ENCODE data around the gene DENND5A. TPM values are rescaled to one million over a fixed set of nuclear protein-coding genes. Genes with fewer than 3 reads are reported as not detected.

Gene DENND5A
- total and polyA plus RNA-seq, 2 of the 8 experiments (the other 6 are each of a cell fraction or from before 2014, with no cell fraction given), result 65.7 to 139 TPM

- Histone ChIP-seq H3K4ac (replicated peaks; ENCODE audit: insufficient read length, low read depth, low read length) (no peak overlapping the region), H2BK120ac (replicated peaks; ENCODE audit: low read depth, low read length) (no peak overlapping the region), H4K5ac (ENCODE audit: insufficient read length, low read depth, low read length) (no peak overlapping the region), H3K23ac (ENCODE audit: insufficient read length) (no peak overlapping the region), H3K9ac (replicated peaks in 1 of 4; ENCODE audit: extremely low read depth in 1 of 4, low read depth in 3 of 4, low read length in 3 of 4) (no peak overlapping the region), H3K4me3 (ENCODE audit: extremely low read depth in 1 of 4, insufficient read depth in 2 of 4, low read depth in 3 of 4, low read length in 4 of 4) (no peak overlapping the region), H2BK20ac (ENCODE audit: low read length) (no peak overlapping the region), H4K8ac (ENCODE audit: extremely low read depth, insufficient read depth, low read length) (no peak overlapping the region), H4K20me1 (replicated peaks in 1 of 2; ENCODE audit: control insufficient read depth in 1 of 2, insufficient read depth in 2 of 2, low read length in 2 of 2) (peaks cover 0 to 2% of the 10 kb centered on the region in 2 experiments), H3K27ac (ENCODE audit: low read depth, low read length) (no peak overlapping the region), H3K4me1 (replicated peaks in 1 of 4; ENCODE audit: control insufficient read depth in 3 of 4, insufficient read depth in 4 of 4, low read length in 3 of 4) (no peaks in the 10 kb centered on the region), H2AK5ac (ENCODE audit: low read depth, low read length) (no peak overlapping the region), H3K56ac (replicated peaks; ENCODE audit: insufficient read length, low read depth, low read length) (no peak overlapping the region), H3K36me3 (ENCODE audit: control insufficient read depth in 2 of 4, insufficient read depth in 4 of 4, low read length in 3 of 4) (peaks cover 7 to 39% (median 30%) of the 10 kb centered on the region in 4 experiments), H3K9me3 (ENCODE audit: insufficient read depth in 2 of 2, low read depth in 1 of 2, low read length in 1 of 2) (no peaks in the 10 kb centered on the region), H3K14ac (ENCODE audit: insufficient read length) (no peak overlapping the region), H2BK12ac (ENCODE audit: low read depth, low read length) (no peak overlapping the region), H2AFZ (ENCODE audit: low read length) (no peak overlapping the region), H2BK15ac (ENCODE audit: low read length) (no peak overlapping the region), H3K27me3 (replicated peaks in 1 of 4; ENCODE audit: control insufficient read depth in 3 of 4, extremely low read depth in 1 of 4, insufficient read depth in 3 of 4, low read length in 3 of 4) (no peaks in the 10 kb centered on the region), H3K18ac (ENCODE audit: extremely low read depth, low read length) (no peak overlapping the region), H4K91ac (replicated peaks; ENCODE audit: insufficient read length, low read length) (no peak overlapping the region), H3K79me1 (ENCODE audit: low read depth, low read length) (no peaks in the 10 kb centered on the region), H2BK5ac (ENCODE audit: low read depth, low read length) (no peak overlapping the region), H3K4me2 (ENCODE audit: insufficient read depth in 1 of 2, low read depth in 2 of 2, low read length in 2 of 2) (no peak overlapping the region), H3K23me2 (ENCODE audit: low read depth, low read length) (no peaks in the 10 kb centered on the region), H3K79me2 (ENCODE audit: control insufficient read depth in 1 of 2, insufficient read depth in 2 of 2, low read length in 2 of 2) (no peaks in the 10 kb centered on the region)
- CTCF ChIA-PET (ENCODE audit: partially characterized antibody), result no interaction called here
- 86% methylated on average over 1 of the region's 1 CpG; no CpG with 5 or more reads in 1 of the 2 experiments for WGBS, 2 experiments (ENCODE audit: extremely low coverage in 1 of 2, insufficient coverage in 1 of 2, insufficient read length in 1 of 2, insufficient replicate concordance in 2 of 2, low coverage in 1 of 2, low lambda C conversion rate in 2 of 2, missing lambda C conversion rate in 1 of 2)
- POLR2A ChIA-PET (ENCODE audit: partially characterized antibody), result no interaction called here
- DNase-seq (ENCODE audit: low read depth in 1 of 2, low spot score in 2 of 2) (no peak), FAIRE-seq (no peak)
- TF ChIP-seq TAF1 (IDR thresholded peaks at IDR 0.05; ENCODE audit: low read depth, low read length) (no peak), RFX5 (IDR thresholded peaks at IDR 0.05; ENCODE audit: borderline replicate concordance, low read depth, low read length) (no peak), MAFK (IDR thresholded peaks at IDR 0.05; ENCODE audit: low read depth, low read length) (no peak), CBX8 (IDR thresholded peaks at IDR 0.05; ENCODE audit: borderline replicate concordance, low read depth, low read length) (no peak), CEBPB (IDR thresholded peaks at IDR 0.05; ENCODE audit: low read depth, low read length) (no peak), BRCA1 (IDR thresholded peaks at IDR 0.05; ENCODE audit: low read depth, low read length) (no peak), SIX5 (IDR thresholded peaks at IDR 0.05; ENCODE audit: low read depth, low read length) (no peak), CREB1 (IDR thresholded peaks at IDR 0.05) (no peak), POU5F1 (IDR thresholded peaks at IDR 0.05; ENCODE audit: low read depth, low read length) (no peak), SAP30 (IDR thresholded peaks at IDR 0.05; ENCODE audit: insufficient read depth, insufficient replicate concordance, low read length) (no peak), EGR1 (IDR thresholded peaks at IDR 0.05; ENCODE audit: borderline replicate concordance, low read depth, low read length) (no peak), SP2 (IDR thresholded peaks at IDR 0.05; ENCODE audit: low read length) (no peak), SRF (IDR thresholded peaks at IDR 0.05; ENCODE audit: low read depth, low read length) (no peak), TEAD4 (IDR thresholded peaks at IDR 0.05; ENCODE audit: low read depth, low read length) (no peak), HDAC6 (IDR thresholded peaks at IDR 0.05; ENCODE audit: low read depth, low read length) (no peak), GABPA (IDR thresholded peaks at IDR 0.05; ENCODE audit: borderline replicate concordance, insufficient read depth, low read length) (no peak), HDAC2 (IDR thresholded peaks at IDR 0.05; ENCODE audit: borderline replicate concordance in 1 of 2, low read depth in 2 of 2, low read length in 2 of 2) (no peak)
Measured at GRCh38 chr11:9179141-9179540, 86.0 kb downstream of the DENND5A start.

Data from H1 (cell line).